ENCODE results near the gene KCND1.
"Not testable (repeated sequence)": the region's sequence is repeated elsewhere in the genome, so short reads cannot be mapped to it uniquely, and the experiment has no call there.

Gene KCND1

DNA sequence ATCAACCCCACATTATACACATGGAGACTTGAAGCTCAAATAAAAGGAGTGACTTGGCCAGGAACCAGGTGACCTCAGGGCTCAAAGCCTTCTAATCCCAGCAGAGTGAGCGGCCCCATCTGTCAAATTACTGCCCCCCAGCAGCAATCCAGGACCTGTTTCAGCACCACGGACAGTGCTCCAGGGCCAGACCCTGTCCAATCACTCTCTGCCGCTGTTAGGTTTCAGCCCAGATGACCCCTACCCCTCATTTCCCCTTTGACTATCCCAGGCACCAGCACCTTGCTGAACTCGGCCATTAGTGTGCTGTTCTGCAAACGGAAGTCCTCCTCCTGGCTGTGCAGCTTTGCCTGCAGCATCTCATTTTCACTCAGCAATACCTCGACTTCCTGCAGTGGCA, 25.3 kb upstream of the KCND1 start:
- Histone ChIP-seq H3K4me3 (ENCODE audit: low read depth, low read length) (no peak overlapping the region), H3K9me3 (ENCODE audit: control insufficient read depth, insufficient read depth, low read length) (no peaks in the 10 kb centered on the region), H3K4me1 (ENCODE audit: control insufficient read depth, insufficient read depth, low read length) (peaks cover 2% of the 10 kb centered on the region), H3K27me3 (ENCODE audit: control insufficient read depth, insufficient read depth, low read length) (no peaks in the 10 kb centered on the region), H3K9ac (ENCODE audit: low read depth, low read length) (no peak overlapping the region), H3K36me3 (ENCODE audit: control insufficient read depth, insufficient read depth, low read length) (peaks cover 17% of the 10 kb centered on the region)

DNA sequence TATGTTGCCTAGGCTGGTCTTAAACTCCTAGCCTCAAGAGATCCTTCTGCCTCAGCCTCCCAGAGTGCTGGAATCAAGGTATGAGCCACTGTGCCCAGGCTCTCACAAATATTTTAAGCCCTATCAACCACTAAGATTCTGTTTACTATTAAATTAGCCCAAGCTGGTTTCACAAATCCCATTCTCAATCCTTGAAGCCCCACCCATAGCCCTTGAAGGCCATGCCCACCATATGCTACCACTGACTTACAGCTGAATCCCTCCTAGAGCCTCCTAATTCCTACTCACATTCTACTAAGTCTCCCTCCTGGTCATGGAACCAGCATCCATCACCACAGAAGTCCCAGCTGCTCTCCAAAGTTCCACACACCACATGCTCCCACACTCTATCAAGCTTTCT, 20.7 kb upstream of the KCND1 start:
- Histone ChIP-seq H3K9ac (ENCODE audit: low read depth, low read length) (no peak overlapping the region), H3K4me3 (ENCODE audit: low read depth, low read length) (no peak overlapping the region), H3K36me3 (ENCODE audit: control insufficient read depth, insufficient read depth, low read length) (peaks cover 37% of the 10 kb centered on the region), H3K4me1 (ENCODE audit: control insufficient read depth, insufficient read depth, low read length) (no peaks in the 10 kb centered on the region), H3K27me3 (ENCODE audit: control insufficient read depth, insufficient read depth, low read length) (no peaks in the 10 kb centered on the region), H3K9me3 (ENCODE audit: control insufficient read depth, insufficient read depth, low read length) (no peaks in the 10 kb centered on the region)

DNA sequence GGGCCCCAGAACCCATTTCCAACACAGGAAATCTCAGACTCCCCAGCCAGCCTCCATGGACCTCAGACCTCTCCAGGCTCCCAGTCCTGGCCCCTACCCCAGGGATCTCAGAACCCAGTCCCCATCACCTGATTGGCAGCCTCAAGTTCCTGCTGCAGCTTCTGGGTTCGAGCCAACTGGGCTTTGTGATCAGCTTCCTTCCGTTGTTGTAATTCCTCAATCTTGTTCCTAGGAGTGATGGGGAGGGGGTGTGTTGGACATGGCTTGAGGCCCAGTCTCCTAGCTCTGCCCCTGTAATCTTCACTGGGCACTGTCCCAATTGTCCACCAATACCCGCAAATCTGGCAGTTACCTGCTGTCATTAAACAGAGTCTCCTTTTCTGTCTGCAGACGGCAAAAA, 17.8 kb upstream of the KCND1 start:
- H3K4me1 ChIP-seq (ENCODE audit: control insufficient read depth, insufficient read depth, low read length) = no peaks in the 10 kb centered on the region
- H3K36me3 ChIP-seq (ENCODE audit: control insufficient read depth, insufficient read depth, low read length) = peaks cover 26% of the 10 kb centered on the region
- H3K27me3 ChIP-seq (ENCODE audit: control insufficient read depth, insufficient read depth, low read length) = no peaks in the 10 kb centered on the region
- H3K9me3 ChIP-seq (ENCODE audit: control insufficient read depth, insufficient read depth, low read length) = no peaks in the 10 kb centered on the region
- no peak overlapping the region for H3K4me3 ChIP-seq (ENCODE audit: low read depth, low read length)
- H3K9ac ChIP-seq (ENCODE audit: low read depth, low read length) = no peak overlapping the region

DNA sequence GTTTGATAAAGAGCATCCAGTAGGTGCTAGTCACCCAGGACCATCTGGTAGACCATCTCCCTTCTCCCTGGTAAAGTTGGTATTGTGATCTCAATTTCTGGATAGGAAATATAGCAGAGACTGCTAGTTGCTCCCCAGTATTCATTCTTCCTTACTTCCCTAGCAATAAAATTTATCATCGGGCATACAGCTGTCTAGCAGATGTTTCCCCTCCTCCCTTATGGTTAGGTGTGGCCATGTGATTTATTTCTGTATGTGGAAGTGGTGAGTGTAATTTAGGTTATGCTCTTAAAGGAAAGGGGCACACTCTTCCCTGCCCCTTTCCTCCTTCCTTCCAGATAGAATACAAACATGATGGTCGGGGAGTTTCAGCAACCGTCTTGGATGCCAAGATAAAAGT, 12.3 kb upstream of the KCND1 start:
- no peak overlapping the region for H3K4me3 ChIP-seq (ENCODE audit: low read depth, low read length)
- no peaks in the 10 kb centered on the region for H3K4me1 ChIP-seq (ENCODE audit: control insufficient read depth, insufficient read depth, low read length)
- H3K9me3 ChIP-seq (ENCODE audit: control insufficient read depth, insufficient read depth, low read length) = no peaks in the 10 kb centered on the region
- H3K36me3 ChIP-seq (ENCODE audit: control insufficient read depth, insufficient read depth, low read length) = peaks cover 36% of the 10 kb centered on the region
- no peaks in the 10 kb centered on the region for H3K27me3 ChIP-seq (ENCODE audit: control insufficient read depth, insufficient read depth, low read length)
- no peak overlapping the region for H3K9ac ChIP-seq (ENCODE audit: low read depth, low read length)

DNA sequence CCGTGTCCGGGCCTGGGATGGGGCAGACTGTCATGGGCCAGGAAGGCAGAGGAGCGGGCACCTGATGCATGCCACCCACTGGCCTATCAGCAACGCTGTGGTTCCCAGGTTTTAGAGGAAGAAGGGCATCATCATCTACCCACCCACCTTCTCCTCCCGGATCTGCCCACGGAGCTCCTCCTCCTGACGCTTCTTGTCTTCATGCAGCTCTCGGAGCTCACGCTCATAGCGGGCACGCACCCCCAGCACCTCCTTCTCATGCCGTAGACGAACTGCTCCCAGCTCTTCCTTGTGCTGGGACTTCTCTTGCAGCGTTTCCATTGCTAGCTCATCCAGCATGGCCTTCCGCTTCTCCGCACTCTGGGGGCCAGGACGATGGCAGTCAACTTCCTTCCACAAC, 11.4 kb upstream of the KCND1 start:
- H3K9ac ChIP-seq (ENCODE audit: low read depth, low read length) = no peak overlapping the region
- no peak overlapping the region for H3K4me3 ChIP-seq (ENCODE audit: low read depth, low read length)
- H3K4me1 ChIP-seq (ENCODE audit: control insufficient read depth, insufficient read depth, low read length) = no peaks in the 10 kb centered on the region
- H3K9me3 ChIP-seq (ENCODE audit: control insufficient read depth, insufficient read depth, low read length) = no peaks in the 10 kb centered on the region
- no peaks in the 10 kb centered on the region for H3K27me3 ChIP-seq (ENCODE audit: control insufficient read depth, insufficient read depth, low read length)
- peaks cover 39% of the 10 kb centered on the region for H3K36me3 ChIP-seq (ENCODE audit: control insufficient read depth, insufficient read depth, low read length)

DNA sequence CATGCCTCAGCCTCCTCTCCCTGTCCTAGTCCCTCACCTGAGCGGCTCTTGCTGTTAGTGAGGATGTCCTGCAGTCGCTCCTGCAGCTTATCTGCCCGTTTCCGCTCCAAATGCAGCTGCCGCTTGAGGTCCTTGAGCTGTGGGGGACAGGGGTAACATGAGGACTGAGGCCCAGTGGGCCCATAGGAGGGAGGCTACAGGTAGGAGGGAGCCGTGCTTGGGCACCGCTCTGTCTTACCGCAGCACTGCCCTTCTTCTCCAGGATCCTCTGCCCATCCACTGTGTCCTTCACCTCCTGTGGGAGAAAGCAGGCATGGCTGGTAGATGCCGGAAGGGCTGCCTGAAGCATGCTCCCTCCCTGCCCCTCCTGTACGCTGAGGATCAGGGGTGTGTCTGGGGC, 9.5 kb upstream of the KCND1 start:
- H3K27me3 ChIP-seq (ENCODE audit: control insufficient read depth, insufficient read depth, low read length) = no peaks in the 10 kb centered on the region
- no peak overlapping the region for H3K4me3 ChIP-seq (ENCODE audit: low read depth, low read length)
- H3K9me3 ChIP-seq (ENCODE audit: control insufficient read depth, insufficient read depth, low read length) = no peaks in the 10 kb centered on the region
- no peaks in the 10 kb centered on the region for H3K4me1 ChIP-seq (ENCODE audit: control insufficient read depth, insufficient read depth, low read length)
- no peak overlapping the region for H3K9ac ChIP-seq (ENCODE audit: low read depth, low read length)
- H3K36me3 ChIP-seq (ENCODE audit: control insufficient read depth, insufficient read depth, low read length) = peaks cover 36% of the 10 kb centered on the region

DNA sequence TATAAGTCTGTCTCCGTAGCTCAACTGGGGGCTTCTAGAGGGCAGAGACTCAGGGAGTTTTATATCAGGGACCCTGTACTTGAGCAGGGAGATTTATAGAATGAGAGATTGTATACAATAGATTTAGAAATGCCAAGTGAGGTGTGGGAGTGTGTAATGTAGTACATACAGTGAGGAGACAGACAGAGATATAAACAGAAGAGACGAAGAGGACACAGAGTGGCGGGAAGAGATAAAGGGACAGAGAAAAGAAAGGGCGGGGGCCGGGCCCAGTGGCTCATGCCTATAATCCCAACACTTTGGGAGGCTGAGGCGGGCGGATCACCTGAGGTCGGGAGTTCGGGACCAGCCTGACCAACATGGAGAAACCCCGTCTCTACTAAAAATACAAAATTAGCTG, 8.7 kb upstream of the KCND1 start:
- H3K4me1 ChIP-seq (ENCODE audit: control insufficient read depth, insufficient read depth, low read length); H3K9me3 ChIP-seq (ENCODE audit: control insufficient read depth, insufficient read depth, low read length); H3K9ac ChIP-seq (ENCODE audit: low read depth, low read length); H3K27me3 ChIP-seq (ENCODE audit: control insufficient read depth, insufficient read depth, low read length); H3K4me3 ChIP-seq (ENCODE audit: low read depth, low read length): not testable (repeated sequence)
- peaks cover 43% of the 10 kb centered on the region for H3K36me3 ChIP-seq (ENCODE audit: control insufficient read depth, insufficient read depth, low read length)

DNA sequence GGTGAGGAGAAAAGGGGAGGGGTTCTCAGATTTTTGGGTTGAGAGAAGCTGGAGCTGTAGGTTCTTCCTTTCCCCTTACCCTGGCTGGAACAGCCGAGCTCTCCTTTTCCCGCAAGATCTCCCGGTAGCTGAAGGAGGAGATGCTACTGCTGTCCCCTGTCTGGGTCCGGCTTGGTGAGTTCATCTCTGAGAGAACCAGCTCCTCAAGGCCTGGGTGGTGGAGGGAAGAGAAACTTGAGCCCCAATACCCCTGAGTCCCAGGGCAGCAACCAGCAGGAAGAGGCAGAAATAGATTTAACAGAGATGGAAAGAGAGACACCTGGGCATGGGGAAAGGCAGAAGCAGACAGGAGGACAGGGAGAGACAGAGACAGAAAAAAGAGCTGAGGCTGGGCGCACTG, 6.6 kb upstream of the KCND1 start:
- no peak overlapping the region for H3K4me3 ChIP-seq (ENCODE audit: low read depth, low read length)
- H3K4me1 ChIP-seq (ENCODE audit: control insufficient read depth, insufficient read depth, low read length) = no peaks in the 10 kb centered on the region
- H3K27me3 ChIP-seq (ENCODE audit: control insufficient read depth, insufficient read depth, low read length) = no peaks in the 10 kb centered on the region
- no peak overlapping the region for H3K9ac ChIP-seq (ENCODE audit: low read depth, low read length)
- no peaks in the 10 kb centered on the region for H3K9me3 ChIP-seq (ENCODE audit: control insufficient read depth, insufficient read depth, low read length)
- peaks cover 41% of the 10 kb centered on the region for H3K36me3 ChIP-seq (ENCODE audit: control insufficient read depth, insufficient read depth, low read length)

DNA sequence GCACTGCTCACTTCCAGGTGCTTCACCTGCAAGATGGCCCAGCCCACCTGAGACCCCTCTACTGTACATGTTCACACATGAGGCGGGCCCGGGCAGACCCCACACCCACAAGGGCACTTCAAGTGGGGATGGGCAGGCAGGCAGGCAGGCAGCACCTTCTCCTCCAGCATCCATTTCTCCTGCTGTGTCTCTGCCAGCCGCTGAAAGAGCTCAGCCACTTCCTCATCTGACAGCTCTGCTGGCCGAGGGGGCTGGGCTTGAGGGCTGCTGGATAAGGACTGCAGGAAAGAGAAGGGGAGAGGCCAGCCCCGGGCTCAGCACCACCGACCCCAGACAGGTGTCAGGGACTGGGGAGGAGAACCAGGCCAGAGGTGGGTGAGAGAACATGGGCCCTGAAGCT, 4.4 kb upstream of the KCND1 start:
- H3K27me3 ChIP-seq (ENCODE audit: control insufficient read depth, insufficient read depth, low read length) = no peaks in the 10 kb centered on the region
- H3K9me3 ChIP-seq (ENCODE audit: control insufficient read depth, insufficient read depth, low read length) = no peaks in the 10 kb centered on the region
- H3K9ac ChIP-seq (ENCODE audit: low read depth, low read length) = no peak overlapping the region
- H3K4me3 ChIP-seq (ENCODE audit: low read depth, low read length) = no peak overlapping the region
- no peaks in the 10 kb centered on the region for H3K4me1 ChIP-seq (ENCODE audit: control insufficient read depth, insufficient read depth, low read length)
- H3K36me3 ChIP-seq (ENCODE audit: control insufficient read depth, insufficient read depth, low read length) = peaks cover 25% of the 10 kb centered on the region

DNA sequence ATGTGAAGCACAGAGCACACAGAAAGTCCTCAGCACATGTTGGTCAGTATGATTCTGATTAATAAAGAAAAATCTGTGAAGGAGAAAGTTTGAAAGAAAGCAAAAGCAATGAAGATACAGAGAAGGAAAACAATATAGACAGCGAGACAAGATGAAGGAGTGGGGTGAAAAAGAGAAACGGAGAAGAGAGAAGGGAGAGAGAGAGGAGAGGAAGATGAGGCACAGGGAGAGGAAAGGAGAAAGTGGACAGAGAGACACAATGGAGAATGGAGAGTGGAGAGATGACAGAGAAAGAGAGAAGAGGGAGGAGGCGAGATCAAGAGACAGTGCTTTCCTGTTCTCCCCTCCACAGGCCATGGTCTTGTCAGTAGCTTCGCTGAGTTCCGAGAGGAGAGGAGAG, 3.9 kb upstream of the KCND1 start:
- Histone ChIP-seq H3K4me3 (ENCODE audit: low read depth, low read length) (no peak overlapping the region), H3K9me3 (ENCODE audit: control insufficient read depth, insufficient read depth, low read length) (no peaks in the 10 kb centered on the region), H3K9ac (ENCODE audit: low read depth, low read length) (no peak overlapping the region), H3K36me3 (ENCODE audit: control insufficient read depth, insufficient read depth, low read length) (peaks cover 21% of the 10 kb centered on the region), H3K4me1 (ENCODE audit: control insufficient read depth, insufficient read depth, low read length) (no peaks in the 10 kb centered on the region), H3K27me3 (ENCODE audit: control insufficient read depth, insufficient read depth, low read length) (no peaks in the 10 kb centered on the region)

DNA sequence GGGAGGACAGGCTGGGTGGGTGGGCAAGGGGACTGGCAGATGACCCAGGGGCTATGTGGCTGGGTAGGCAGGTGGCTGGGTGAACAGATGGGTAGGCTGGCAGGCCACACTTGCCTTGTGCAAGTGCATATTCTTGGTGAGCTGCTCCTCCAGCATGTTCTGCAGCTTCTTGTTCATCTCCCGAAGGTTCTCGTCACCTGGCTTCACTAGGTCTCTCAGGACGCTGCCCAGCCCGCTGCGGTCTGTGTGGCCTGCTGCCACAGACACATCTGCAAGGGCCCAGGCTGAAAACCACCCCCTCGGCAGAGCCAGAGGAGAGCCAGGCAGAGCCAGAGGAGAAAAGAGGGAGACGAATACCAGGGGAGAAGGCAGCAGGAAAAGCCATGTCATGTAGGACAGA, 3.4 kb upstream of the KCND1 start:
- Histone ChIP-seq H3K9me3 (ENCODE audit: control insufficient read depth, insufficient read depth, low read length) (no peaks in the 10 kb centered on the region), H3K9ac (ENCODE audit: low read depth, low read length) (no peak overlapping the region), H3K4me3 (ENCODE audit: low read depth, low read length) (no peak overlapping the region)

DNA sequence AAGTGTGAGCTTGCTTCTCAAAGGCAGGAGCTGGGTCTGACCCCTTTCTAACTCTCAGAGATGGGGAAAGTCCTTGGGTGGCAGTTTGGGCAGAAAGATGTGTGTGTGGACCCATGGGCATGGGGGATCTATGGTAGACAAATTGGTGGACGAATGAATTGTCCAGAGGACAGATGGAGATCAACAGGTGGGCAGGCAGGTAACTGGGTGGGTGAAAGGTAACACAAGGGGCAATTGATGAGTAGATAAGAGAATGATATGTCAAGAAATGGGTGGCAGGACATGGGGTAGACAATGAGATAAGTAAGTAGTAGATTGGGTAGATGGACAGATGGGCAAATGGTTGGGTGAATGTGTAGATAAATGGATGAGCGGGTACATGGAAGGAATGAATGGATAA, 2.9 kb upstream of the KCND1 start:
- Histone ChIP-seq H3K27me3 (ENCODE audit: control insufficient read depth, insufficient read depth, low read length) (no peaks in the 10 kb centered on the region), H3K9ac (ENCODE audit: low read depth, low read length) (no peak overlapping the region), H3K4me3 (ENCODE audit: low read depth, low read length) (no peak overlapping the region), H3K9me3 (ENCODE audit: control insufficient read depth, insufficient read depth, low read length) (no peaks in the 10 kb centered on the region), H3K36me3 (ENCODE audit: control insufficient read depth, insufficient read depth, low read length) (peaks cover 25% of the 10 kb centered on the region), H3K4me1 (ENCODE audit: control insufficient read depth, insufficient read depth, low read length) (no peaks in the 10 kb centered on the region)

More for the DNA sequence above, 3.4 kb upstream of the KCND1 start:
- Histone ChIP-seq H3K27me3 (ENCODE audit: control insufficient read depth, insufficient read depth, low read length) (no peaks in the 10 kb centered on the region), H3K36me3 (ENCODE audit: control insufficient read depth, insufficient read depth, low read length) (peaks cover 23% of the 10 kb centered on the region), H3K4me1 (ENCODE audit: control insufficient read depth, insufficient read depth, low read length) (no peaks in the 10 kb centered on the region)

DNA sequence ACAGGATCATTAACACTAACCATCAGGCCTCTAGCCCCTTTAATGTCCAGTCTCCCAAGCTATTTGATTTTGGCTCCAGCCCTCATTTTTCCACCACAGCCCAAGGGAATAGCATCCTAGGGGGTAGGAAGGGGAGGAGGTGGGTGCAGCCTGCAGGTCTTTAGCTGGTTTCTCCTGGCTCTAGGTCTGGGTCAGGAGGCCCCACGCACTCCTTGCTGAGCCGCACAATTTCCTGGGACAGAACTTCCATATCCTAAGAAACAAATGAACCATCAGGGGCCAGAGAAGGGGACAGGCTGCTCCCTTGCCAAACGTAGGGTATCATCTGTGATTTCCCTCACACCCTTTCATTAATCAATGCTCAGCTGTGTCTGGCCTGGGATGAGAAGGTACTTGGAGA, 2.4 kb upstream of the KCND1 start:
- Histone ChIP-seq H3K4me3 (ENCODE audit: low read depth, low read length) (no peak overlapping the region), H3K9me3 (ENCODE audit: control insufficient read depth, insufficient read depth, low read length) (no peaks in the 10 kb centered on the region), H3K27me3 (ENCODE audit: control insufficient read depth, insufficient read depth, low read length) (no peaks in the 10 kb centered on the region), H3K9ac (ENCODE audit: low read depth, low read length) (no peak overlapping the region), H3K4me1 (ENCODE audit: control insufficient read depth, insufficient read depth, low read length) (no peaks in the 10 kb centered on the region), H3K36me3 (ENCODE audit: control insufficient read depth, insufficient read depth, low read length) (peaks cover 25% of the 10 kb centered on the region)

All from iPS-15b (cell line).